HepG2 (cell line): Measurements from ENCODE around the gene NOS1. TPM values are rescaled to one million over a fixed set of nuclear protein-coding genes. Genes with fewer than 3 reads are reported as not detected.

Experiments used
- ATAC-seq: fragments of 200-7000 bp; cut with Tn5 transposase; 3 replicates; pipeline ENCODE4 v1.9.1; 2020; ENCODE audit warnings: mild to moderate bottlenecking, moderate library complexity
- BruUV-seq: library from RNA; stranded (reverse); fragments of 400-500 nt; replicated peaks from 2 replicates; lab custom pipeline; 2021; lab: Mats Ljungman, UMichigan
- CTCF ChIA-PET: fragments of 300-600 bp; formaldehyde crosslinking; extraction: SDS; loops from one replicate; lab custom pipeline; 2021; ENCODE audit warnings: low total read pairs, inconsistent platforms, low intra/inter-chr PET ratio; lab: Yijun Ruan, JAX
- POLR2A ChIA-PET: fragments of 350-600 bp; sonication (Branson Sonifier 250); formaldehyde crosslinking; loops from one replicate; lab custom pipeline; 2020; ENCODE audit warnings: antibody characterized with exemption, inconsistent platforms; lab: Yijun Ruan, JAX
- DNase-seq: peaks from one replicate; pipeline ENCODE4 v3.0.0-alpha.2; 2015; ENCODE audit warnings: low spot score
- FAIRE-seq: peaks from 3 replicates; lab custom pipeline; 2011; peaks lifted over from hg19 to GRCh38; lab: Jason Lieb, UNC
- H2AFZ ChIP-seq: one replicate; pipeline ENCODE4 v1.6.1; 2011; ENCODE audit warnings: low read length, inconsistent platforms
- H3K27ac ChIP-seq: fragments of 300-600 bp; 3 replicates; pipeline ENCODE4 v1.8.0; 2011; ENCODE audit warnings: mixed run types, mild to moderate bottlenecking, mixed read lengths, low read length, inconsistent platforms; ENCODE audit not compliant: insufficient read depth; ENCODE audit errors: extremely low read length
- H3K27me3 ChIP-seq, 2 experiments: fragments of 200-600 bp in 1 of 2; 2 replicates in 1 of 2; 3 replicates in 1 of 2; pipeline versions ENCODE4 v1.6.0 to v1.8.0; 2011; ENCODE audit warnings: low read length in 2 of 2, mild to moderate bottlenecking in 2 of 2, moderate library complexity in 2 of 2, inconsistent platforms in 1 of 2; ENCODE audit not compliant: insufficient read depth in 2 of 2, control insufficient read depth in 1 of 2
- H3K36me3 ChIP-seq, 2 experiments: fragments of 200-600 bp in 1 of 2; replicated peaks in 1 of 2; 2 replicates in 1 of 2; 3 replicates in 1 of 2; pipeline versions ENCODE4 v1.5.1 to v1.8.0; 2011; ENCODE audit warnings: low read length in 2 of 2, inconsistent platforms in 1 of 2; ENCODE audit not compliant: insufficient read depth in 2 of 2, control insufficient read depth in 1 of 2
- H3K4me1 ChIP-seq: 2 replicates; pipeline ENCODE4 v1.5.1; 2012; ENCODE audit warnings: low read length, inconsistent platforms; ENCODE audit not compliant: insufficient read depth
- H3K4me2 ChIP-seq: 2 replicates; pipeline ENCODE4 v1.6.0; 2011; ENCODE audit warnings: low read depth, low read length, inconsistent platforms
- H3K4me3 ChIP-seq, 3 experiments: fragments of 200-600 bp in 1 of 3; sonication (generic), shearing (Covaris generic) in 1 of 3; replicated peaks in 1 of 3; 2 replicates each; pipeline ENCODE4 v1.5.1; 2011 to 2016; ENCODE audit warnings: low read length in 3 of 3, inconsistent platforms in 2 of 3, low read depth in 2 of 3, mild to moderate bottlenecking in 2 of 3, control low read depth in 1 of 3, mixed read lengths in 1 of 3; ENCODE audit not compliant: insufficient read depth in 1 of 3
- H3K79me2 ChIP-seq: one replicate; pipeline ENCODE4 v1.6.1; 2011; ENCODE audit warnings: low read length, inconsistent platforms; ENCODE audit not compliant: insufficient read depth
- H3K9ac ChIP-seq: 2 replicates; pipeline ENCODE4 v1.6.0; 2011; ENCODE audit warnings: mild to moderate bottlenecking, low read depth, low read length, inconsistent platforms; ENCODE audit not compliant: insufficient read depth
- H3K9me3 ChIP-seq: 2 replicates; pipeline ENCODE4 v1.5.1; 2012; ENCODE audit warnings: mild to moderate bottlenecking, low read length
- H4K20me1 ChIP-seq: 2 replicates; pipeline ENCODE4 v1.6.0; 2011; ENCODE audit warnings: inconsistent platforms, mild to moderate bottlenecking, low read length, moderate library complexity; ENCODE audit not compliant: insufficient read depth
- AHR ChIP-seq: IDR thresholded peaks from 2 replicates; pipeline ENCODE4 v1.6.1; 2018; ENCODE audit warnings: missing genetic modification reagents, missing compliant biosample characterization
- ARNT2 ChIP-seq: sonication (generic); formaldehyde crosslinking; IDR thresholded peaks from 2 replicates; pipeline ENCODE4 v1.8.0; 2022; ENCODE audit warnings: mild to moderate bottlenecking, low read depth, missing genetic modification reagents, moderate library complexity
- CBX5 ChIP-seq: sonication (generic); formaldehyde crosslinking; IDR thresholded peaks from 2 replicates; pipeline ENCODE4 v1.4.0; 2020; ENCODE audit warnings: missing genetic modification reagents, borderline replicate concordance
- JUN ChIP-seq: sonication (generic); formaldehyde crosslinking; IDR thresholded peaks from 2 replicates; pipeline ENCODE4 v1.4.0; 2020; ENCODE audit warnings: mild to moderate bottlenecking, missing genetic modification reagents
- TARDBP ChIP-seq: sonication (generic); formaldehyde crosslinking; IDR thresholded peaks from 2 replicates; pipeline ENCODE4 v1.8.0; 2022; ENCODE audit warnings: mild to moderate bottlenecking, missing genetic modification reagents
- TFE3 ChIP-seq: IDR thresholded peaks from 2 replicates; pipeline ENCODE4 v1.6.1; 2016
- THAP8 ChIP-seq: sonication (generic); formaldehyde crosslinking; IDR thresholded peaks from 2 replicates; pipeline ENCODE4 v1.5.1; 2020; ENCODE audit warnings: missing genetic modification reagents, mild to moderate bottlenecking, borderline replicate concordance
- ZBTB43 ChIP-seq: sonication (generic); formaldehyde crosslinking; conservative IDR thresholded peaks from 2 replicates; pipeline ENCODE4 v1.4.0; 2020; ENCODE audit warnings: missing genetic modification reagents
- ZNF235 ChIP-seq: sonication (generic); formaldehyde crosslinking; IDR thresholded peaks from 2 replicates; pipeline ENCODE4 v1.8.1; 2023; ENCODE audit warnings: mild to moderate bottlenecking, missing genetic modification reagents, borderline replicate concordance
- ZNF331 ChIP-seq: sonication (generic); formaldehyde crosslinking; IDR thresholded peaks from 2 replicates; pipeline ENCODE4 v1.4.0; 2020; ENCODE audit warnings: missing genetic modification reagents
- ZNF367 ChIP-seq: sonication (generic); formaldehyde crosslinking; IDR thresholded peaks from 2 replicates; pipeline ENCODE4 v1.4.0; 2020; ENCODE audit warnings: missing genetic modification reagents, borderline replicate concordance
- ZNF569 ChIP-seq: sonication (generic); formaldehyde crosslinking; IDR thresholded peaks from 2 replicates; pipeline ENCODE4 v1.5.0; 2020; ENCODE audit warnings: mild to moderate bottlenecking, missing genetic modification reagents, moderate library complexity, borderline replicate concordance
- ZSCAN21 ChIP-seq: sonication (generic); formaldehyde crosslinking; IDR thresholded peaks from 2 replicates; pipeline ENCODE4 v1.8.0; 2022; ENCODE audit warnings: mild to moderate bottlenecking, missing genetic modification reagents, moderate library complexity, borderline replicate concordance
- WGBS: methylation state at CpG from one replicate; pipeline ENCODE4 v1.1.6; 2017; ENCODE audit warnings: low lambda C conversion rate; 5-methylcytosine and 5-hydroxymethylcytosine counted together
- in situ Hi-C: cut with HindIII; loops from 2 replicates; pipeline ENCODE4 v1.10.0; 2017; ENCODE audit warnings: low pct_unique_long_range_greater_than_20kb; ENCODE audit not compliant: extremely low pct_ligation_motif_present
- intact Hi-C: fragments of 100-400 bp; cut with micrococcal nuclease; formaldehyde crosslinking; loops from one replicate; pipeline ENCODE4 v1.10.0; 2022; ENCODE audit not compliant: unreplicated experiment
- polyA plus RNA-seq, 8 experiments: library from polyadenylated mRNA; depleted of rRNA in 3 of 8; stranded (reverse) in 7 of 8; unstranded in 1 of 8; fragments of >200 nt; fragmentation: Illumina TruSeq in 4 of 8; extraction: Trizol in 4 of 8; gene quantifications; 2 replicates each; pipeline versions ENCODE4 v1.2.1 to v1.2.3, GENCODE V29; 2011 to 2016; ENCODE audit warnings: low read depth in 4 of 8, missing spikeins in 1 of 8, mixed read lengths in 1 of 8; ENCODE audit not compliant: insufficient read depth in 1 of 8
- total RNA-seq, 5 experiments: library from RNA; depleted of rRNA; stranded (reverse); fragments of >200 nt; fragmentation: Illumina TruSeq; extraction: Trizol; gene quantifications; 2 replicates each; pipeline ENCODE4 v1.2.3, GENCODE V29; 2016; ENCODE audit warnings: low read depth in 1 of 5

NOS1 gene
- total and polyA plus RNA-seq, 2 of the 13 experiments (the other 11 are each of a cell fraction or from before 2014, with no cell fraction given) = not detected

GRCh38 chr12:117408161-117408791, 46.9 kb upstream of the NOS1 start:
- 16% methylated on average over 6 of the region's 11 CpGs for WGBS
- Histone ChIP-seq H3K9me3 (no peaks in the 10 kb centered on the region), H3K9ac (no peak overlapping the region), H4K20me1 (no peaks in the 10 kb centered on the region), H3K79me2 (no peaks in the 10 kb centered on the region), H2AFZ (no peak overlapping the region), H3K4me1 (no peaks in the 10 kb centered on the region), H3K4me2 (no peak overlapping the region), H3K27me3 (no peaks in the 10 kb centered on the region), H3K4me3 (no peak overlapping the region), H3K36me3 (no peaks in the 10 kb centered on the region), H3K27ac (no peak overlapping the region)
- intact Hi-C loops (no loop called here), in situ Hi-C loops (no loop called here)
- ATAC-seq = no peak; the same call in 2 of the 3 replicates
- no peak for DNase-seq
- CTCF ChIA-PET = no interaction called here
- BruUV-seq = no TSS peak
- FAIRE-seq = no peak
- POLR2A ChIA-PET = no interaction called here
- TF ChIP-seq ZNF367 (CRISPR knock-in tag) = no peak
- no peak for TF ChIP-seq THAP8 (CRISPR knock-in tag)
- no peak for TF ChIP-seq ZNF331

GRCh38 chr12:117404940-117405339, 43.5 kb upstream of the NOS1 start:
- no peaks in the 10 kb centered on the region for H3K9me3 ChIP-seq

More at GRCh38 chr12:117404940-117405339, 43.5 kb upstream of the NOS1 start:
- H3K27me3 ChIP-seq = no peaks in the 10 kb centered on the region
- DNase-seq = no peak
- no peak overlapping the region for H3K27ac ChIP-seq
- no peak overlapping the region for H2AFZ ChIP-seq
- no peak overlapping the region for H3K9ac ChIP-seq
- TF ChIP-seq CBX5 (CRISPR knock-in tag) = no peak
- TF ChIP-seq ZNF569 = no peak
- no peak for TF ChIP-seq AHR (CRISPR knock-in tag)
- TF ChIP-seq ARNT2 = no peak
- TF ChIP-seq TARDBP (CRISPR knock-in tag) = no peak
- no peak for TF ChIP-seq ZSCAN21 (CRISPR knock-in tag)
- TF ChIP-seq TFE3 (CRISPR knock-in tag) = no peak
- TF ChIP-seq ZNF235 (CRISPR knock-in tag) = no peak
- TF ChIP-seq ZBTB43 (CRISPR knock-in tag) = no peak
- TF ChIP-seq JUN (CRISPR knock-in tag) = no peak
- TF ChIP-seq, all 625 proteins: peak for 0
- no peaks in the 10 kb centered on the region for H4K20me1 ChIP-seq
- H3K4me3 ChIP-seq = no peak overlapping the region
- 14% methylated on average over 6 of the region's 7 CpGs for WGBS
- ATAC-seq (no peak), FAIRE-seq (no peak)
- no peaks in the 10 kb centered on the region for H3K4me1 ChIP-seq
- no TSS peak for BruUV-seq
- intact Hi-C loops = no loop called here
- ChIA-PET POLR2A (no interaction called here), CTCF (no interaction called here)
- no peaks in the 10 kb centered on the region for H3K79me2 ChIP-seq
- H3K4me2 ChIP-seq = no peak overlapping the region
- H3K36me3 ChIP-seq = no peaks in the 10 kb centered on the region
- in situ Hi-C loops = no loop called here
